Thyroid gland (tissue), 4 donors: Measurements from ENCODE around the gene CLDN5.

Source experiments
- CTCF ChIP-seq, 6 experiments: fragments of 200-600 bp in 3 of 6; fragments of 450-650 bp in 3 of 6; sonication (generic) in 3 of 6; IDR thresholded peaks; one replicate each; pipeline ENCODE4 v1.5.1; 2016 to 2019; ENCODE audit warnings: antibody characterized with exemption in 6 of 6, mild to moderate bottlenecking in 2 of 6, inconsistent platforms in 1 of 6, moderate library complexity in 1 of 6
- POLR2A ChIP-seq, 2 donors: fragments of 450-650 bp; IDR thresholded peaks; one replicate each; pipeline ENCODE4 v1.6.1; 2017; ENCODE audit warnings: antibody characterized with exemption in 2 of 2, mild to moderate bottlenecking in 2 of 2, moderate library complexity in 1 of 2

- no peak for TF ChIP-seq CTCF (IDR thresholded peaks at IDR 0.05)
- TF ChIP-seq POLR2A (IDR thresholded peaks at IDR 0.05), result no peak
Measured at GRCh38 chr22:19517171-19517500, 7.1 kb downstream of the CLDN5 start.
